OCI-M2 (cell line): ENCODE results near the gene CAMK1D.
"Not testable (repeated sequence)": the region's sequence is repeated elsewhere in the genome, so short reads cannot be mapped to it uniquely, and the experiment has no call there.

Experiments used
- DNase-seq: peaks from one replicate; lab custom pipeline; 2025; ENCODE audit not compliant: unreplicated experiment; lab: John Stamatoyannopoulos, UW

CAMK1D gene

GRCh38 chr10:12340371-12340770 is 9.0 kb upstream of the CAMK1D start:
- DNase-seq, result no peak

GRCh38 chr10:12340937-12341336 is 8.4 kb upstream of the CAMK1D start:
- no peak for DNase-seq

- DNase-seq, result no peak
Observed at GRCh38 chr10:12341526-12341925, 7.8 kb upstream of the CAMK1D start.

- no peak for DNase-seq
Observed at GRCh38 chr10:12344375-12345110, 4.8 kb upstream of the CAMK1D start.

- DNase-seq, result no peak
Observed at GRCh38 chr10:12346707-12347106, 2.6 kb upstream of the CAMK1D start.

- no peak for DNase-seq
Observed at GRCh38 chr10:12348294-12348869, 965 bp upstream of the CAMK1D start.

- no peak for DNase-seq
Observed at GRCh38 chr10:12349629-12350166, 351 bp downstream of the CAMK1D start.

GRCh38 chr10:12350167-12350872 is 973 bp downstream of the CAMK1D start:
- no peak for DNase-seq

GRCh38 chr10:12350925-12351324 is 1.6 kb downstream of the CAMK1D start:
- no peak for DNase-seq

- DNase-seq, result no peak
Observed at GRCh38 chr10:12351447-12351846, 2.1 kb downstream of the CAMK1D start.

- DNase-seq, result no peak
Observed at GRCh38 chr10:12351889-12352288, 2.5 kb downstream of the CAMK1D start.

- DNase-seq, result no peak
Observed at GRCh38 chr10:12353399-12354242, 4.3 kb downstream of the CAMK1D start.

- not testable (repeated sequence) for DNase-seq
Observed at GRCh38 chr10:12354696-12355095, 5.3 kb downstream of the CAMK1D start.

GRCh38 chr10:12355384-12355783 is 6.0 kb downstream of the CAMK1D start:
- no peak for DNase-seq

- no peak for DNase-seq
Observed at GRCh38 chr10:12357525-12358151, 8.3 kb downstream of the CAMK1D start.

GRCh38 chr10:12358863-12359564 is 9.7 kb downstream of the CAMK1D start:
- DNase-seq, result no peak

GRCh38 chr10:12360461-12360860 is 11.1 kb downstream of the CAMK1D start:
- no peak for DNase-seq

GRCh38 chr10:12361115-12361514 is 11.8 kb downstream of the CAMK1D start:
- not testable (repeated sequence) for DNase-seq

GRCh38 chr10:12364559-12364958 is 15.2 kb downstream of the CAMK1D start:
- DNase-seq, result no peak

- no peak for DNase-seq
Observed at GRCh38 chr10:12367272-12367671, 17.9 kb downstream of the CAMK1D start.
